Thyroid gland (tissue), 4 donors: ENCODE measurements around the gene OTUB1.

Experiments
- CTCF ChIP-seq, 6 experiments: fragments of 200-600 bp in 3 of 6; fragments of 450-650 bp in 3 of 6; sonication (generic) in 3 of 6; IDR thresholded peaks; one replicate each; pipeline ENCODE4 v1.5.1; 2016 to 2019; ENCODE audit warnings: antibody characterized with exemption in 6 of 6, mild to moderate bottlenecking in 2 of 6, inconsistent platforms in 1 of 6, moderate library complexity in 1 of 6
- POLR2A ChIP-seq, 2 donors: fragments of 450-650 bp; IDR thresholded peaks; one replicate each; pipeline ENCODE4 v1.6.1; 2017; ENCODE audit warnings: antibody characterized with exemption in 2 of 2, mild to moderate bottlenecking in 2 of 2, moderate library complexity in 1 of 2

GRCh38 chr11:63940786-63941185 is 45.5 kb upstream of the OTUB1 start:
- no peak for TF ChIP-seq POLR2A (IDR thresholded peaks at IDR 0.05)
- TF ChIP-seq CTCF (IDR thresholded peaks at IDR 0.05), result no peak
